Tibial nerve (tissue), 4 donors: ENCODE measurements around the gene SMARCC1.

ENCODE experiments used
- CTCF ChIP-seq, 5 experiments: fragments of 200-600 bp in 3 of 5; fragments of 450-650 bp in 2 of 5; sonication (generic) in 3 of 5; IDR thresholded peaks; one replicate each; pipeline ENCODE4 v1.5.1; 2016 to 2019; ENCODE audit warnings: antibody characterized with exemption in 5 of 5, mild to moderate bottlenecking in 3 of 5, moderate library complexity in 2 of 5
- EP300 ChIP-seq, 2 donors: sonication (generic); formaldehyde crosslinking; IDR thresholded peaks; one replicate each; pipeline ENCODE4 v1.6.1; 2017; ENCODE audit warnings: antibody characterized with exemption in 2 of 2, mild to moderate bottlenecking in 1 of 2
- POLR2A ChIP-seq, 2 donors: fragments of 450-650 bp; IDR thresholded peaks; one replicate each; pipeline ENCODE4 v1.6.1; 2017; ENCODE audit warnings: antibody characterized with exemption in 2 of 2, mild to moderate bottlenecking in 2 of 2, moderate library complexity in 2 of 2

DNA sequence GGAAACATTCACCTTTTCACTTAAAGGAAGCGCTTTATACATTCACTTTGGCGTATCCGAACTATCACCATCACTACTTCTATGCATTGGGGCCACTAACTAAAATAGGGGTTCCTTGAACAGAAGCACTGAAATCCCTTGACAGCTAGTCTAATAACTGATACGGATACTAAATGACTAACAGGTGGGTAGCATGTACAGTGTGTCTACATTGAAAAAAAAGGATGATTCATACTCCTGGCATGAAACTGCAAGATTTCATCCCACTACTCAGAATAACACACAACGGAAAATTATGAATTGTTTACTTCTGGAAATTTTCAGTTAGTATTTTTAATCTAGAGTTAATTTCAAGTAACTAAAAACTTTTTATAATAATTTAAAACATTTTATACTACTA, 96.7 kb downstream of the SMARCC1 start:
- no peak for TF ChIP-seq POLR2A (IDR thresholded peaks at IDR 0.05)
- no peak for TF ChIP-seq EP300 (IDR thresholded peaks at IDR 0.05)
- no peak for TF ChIP-seq CTCF (IDR thresholded peaks at IDR 0.05)
